GM12878 (cell line): ENCODE measurements around the gene AEBP2.

Experiments used
- BMI1 ChIP-seq: fragments of 450-650 bp; IDR thresholded peaks from 2 replicates; pipeline ENCODE4 v1.6.1; 2016; ENCODE audit warnings: mild to moderate bottlenecking, moderate library complexity, borderline replicate concordance
- POLR2AphosphoS5 ChIP-seq: IDR thresholded peaks from 2 replicates; pipeline ENCODE4 v1.6.1; 2011; ENCODE audit warnings: mild to moderate bottlenecking, low read length, inconsistent platforms

DNA sequence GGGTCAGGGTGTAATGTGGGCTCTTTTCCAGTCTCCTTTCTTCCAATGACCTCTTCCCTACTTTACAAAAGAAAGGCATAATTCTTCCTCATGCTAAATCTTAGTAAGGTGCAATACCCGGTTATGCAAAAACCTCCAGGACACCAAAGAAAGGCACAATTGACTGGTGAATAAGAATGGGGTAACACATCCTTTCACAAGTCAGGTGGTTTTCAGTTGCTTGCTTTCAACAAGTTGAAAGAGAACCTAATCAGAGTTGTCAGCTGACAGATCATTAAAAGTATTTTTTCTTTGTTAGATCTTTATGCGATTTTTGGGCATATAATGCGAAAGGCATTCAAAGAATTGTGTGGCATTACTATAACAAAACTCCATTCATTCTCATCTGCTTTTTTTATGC lies 1.3 kb upstream of the AEBP2 start:
- TF ChIP-seq POLR2AphosphoS5 (no peak), BMI1 (no peak)
